BJ (cell line): Measurements from ENCODE around the gene MSL3B.

ENCODE experiments used
- CTCF ChIA-PET: fragments of 350-600 bp; formaldehyde crosslinking; extraction: SDS; loops from one replicate; lab custom pipeline; 2021; ENCODE audit warnings: antibody characterized with exemption, inconsistent platforms; lab: Yijun Ruan, JAX
- POLR2A ChIA-PET: fragments of 300-600 bp; sonication (Branson Sonifier 250); formaldehyde crosslinking; extraction: SDS; loops from one replicate; lab custom pipeline; 2021; ENCODE audit warnings: antibody characterized with exemption; lab: Charles Lee
- DNase-seq: peaks from one replicate; pipeline ENCODE4 v3.0.0-alpha.2; 2011; ENCODE audit warnings: low read depth
- H3K27me3 ChIP-seq: 2 replicates; pipeline ENCODE4 v1.6.0; 2011; ENCODE audit warnings: low read length; ENCODE audit not compliant: control insufficient read depth, insufficient read depth
- H3K36me3 ChIP-seq: 2 replicates; pipeline ENCODE4 v1.5.1; 2011; ENCODE audit warnings: low read length; ENCODE audit not compliant: control insufficient read depth, insufficient read depth
- H3K4me3 ChIP-seq: 2 replicates; pipeline ENCODE4 v1.5.1; 2011; ENCODE audit warnings: low read depth, mild to moderate bottlenecking, control low read depth, low read length
- TF ChIP-seq, protein P1 (sequence below): IDR thresholded peaks from 2 replicates; pipeline ENCODE4 v1.5.1; 2011; ENCODE audit warnings: low read depth, mild to moderate bottlenecking, control low read depth, inconsistent platforms, low read length, moderate library complexity; ENCODE audit not compliant: insufficient read depth

The MSL3B gene

DNA sequence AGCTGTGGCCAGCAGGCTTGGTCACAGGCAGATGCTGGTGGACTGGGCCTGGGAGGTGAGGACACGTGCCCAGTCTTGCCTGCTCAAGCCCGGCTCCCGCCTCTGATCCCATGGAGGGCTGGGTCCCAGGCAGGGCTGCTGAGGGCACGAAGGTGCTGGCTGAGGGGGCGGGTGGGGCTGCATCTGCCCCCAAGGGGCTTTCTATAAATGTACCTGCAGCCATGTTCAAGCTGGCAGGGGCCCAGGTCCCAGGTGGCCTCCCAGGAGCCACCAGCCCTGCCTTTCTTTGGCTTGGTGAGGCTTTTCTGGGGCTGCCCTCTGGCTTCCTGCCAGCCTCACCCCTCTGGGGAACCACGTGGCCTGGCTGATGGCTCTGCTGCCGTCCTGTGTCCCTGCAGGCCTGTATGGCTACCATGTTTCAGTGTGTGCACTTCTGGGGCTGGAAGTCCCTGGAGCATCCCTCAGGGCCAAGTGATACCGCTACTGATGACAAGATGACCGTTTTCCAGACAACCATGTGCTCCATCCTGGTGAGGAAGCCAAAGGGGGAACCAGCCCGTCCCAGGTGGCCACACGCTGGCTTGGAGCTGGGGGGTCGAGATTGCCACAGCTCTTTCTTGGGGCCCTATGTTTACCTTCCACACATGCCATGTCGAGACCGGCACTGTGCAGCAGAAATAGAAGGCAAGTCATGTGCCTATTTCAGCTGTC is 37.0 kb downstream of the MSL3B start:
- no peak overlapping the region for H3K4me3 ChIP-seq
- H3K36me3 ChIP-seq, result no peaks in the 10 kb centered on the region
- DNase-seq, result no peak
- CTCF ChIA-PET, result no interaction called here
- H3K27me3 ChIP-seq, result no peaks in the 10 kb centered on the region
- POLR2A ChIA-PET, result no interaction called here
- TF ChIP-seq, protein P1, sequence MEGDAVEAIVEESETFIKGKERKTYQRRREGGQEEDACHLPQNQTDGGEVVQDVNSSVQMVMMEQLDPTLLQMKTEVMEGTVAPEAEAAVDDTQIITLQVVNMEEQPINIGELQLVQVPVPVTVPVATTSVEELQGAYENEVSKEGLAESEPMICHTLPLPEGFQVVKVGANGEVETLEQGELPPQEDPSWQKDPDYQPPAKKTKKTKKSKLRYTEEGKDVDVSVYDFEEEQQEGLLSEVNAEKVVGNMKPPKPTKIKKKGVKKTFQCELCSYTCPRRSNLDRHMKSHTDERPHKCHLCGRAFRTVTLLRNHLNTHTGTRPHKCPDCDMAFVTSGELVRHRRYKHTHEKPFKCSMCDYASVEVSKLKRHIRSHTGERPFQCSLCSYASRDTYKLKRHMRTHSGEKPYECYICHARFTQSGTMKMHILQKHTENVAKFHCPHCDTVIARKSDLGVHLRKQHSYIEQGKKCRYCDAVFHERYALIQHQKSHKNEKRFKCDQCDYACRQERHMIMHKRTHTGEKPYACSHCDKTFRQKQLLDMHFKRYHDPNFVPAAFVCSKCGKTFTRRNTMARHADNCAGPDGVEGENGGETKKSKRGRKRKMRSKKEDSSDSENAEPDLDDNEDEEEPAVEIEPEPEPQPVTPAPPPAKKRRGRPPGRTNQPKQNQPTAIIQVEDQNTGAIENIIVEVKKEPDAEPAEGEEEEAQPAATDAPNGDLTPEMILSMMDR, result no peak

DNA sequence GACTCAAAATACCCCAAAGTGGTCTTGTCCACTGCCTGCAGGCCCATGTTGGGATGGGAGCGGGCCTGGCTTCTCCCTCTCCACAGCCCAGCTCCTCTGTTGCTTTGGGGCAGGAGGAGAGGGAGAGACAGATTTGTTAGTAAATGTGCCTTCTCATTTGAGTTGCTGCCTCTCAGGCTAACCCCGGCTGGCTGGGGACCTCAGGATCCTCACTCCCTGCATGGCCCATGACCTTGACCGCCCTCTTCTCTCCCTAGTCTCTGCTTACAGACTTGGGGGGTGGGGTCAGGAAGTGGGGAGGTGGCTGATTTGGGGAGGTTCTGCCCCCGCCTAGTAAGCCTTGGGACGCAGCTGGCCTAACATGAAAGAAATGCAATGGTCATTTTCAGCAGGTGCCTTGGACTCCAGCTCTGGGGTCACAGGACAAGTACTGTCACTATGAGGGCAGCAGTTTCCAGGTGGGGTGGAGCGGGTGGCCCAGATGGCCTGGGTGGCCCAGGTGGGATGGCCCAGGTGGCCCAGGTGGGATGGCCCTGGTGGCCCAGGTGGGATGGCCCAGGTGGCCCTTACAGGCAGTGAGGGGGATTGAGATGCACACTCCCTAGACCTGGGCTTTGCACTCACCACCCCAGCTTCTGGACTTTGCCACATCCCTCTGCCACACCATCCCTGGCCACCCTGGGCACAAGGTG is 37.9 kb downstream of the MSL3B start:
- TF ChIP-seq, protein P1, result no peak
- Histone ChIP-seq H3K4me3 (no peak overlapping the region), H3K27me3 (no peaks in the 10 kb centered on the region), H3K36me3 (no peaks in the 10 kb centered on the region)
- ChIA-PET POLR2A (no interaction called here), CTCF (no interaction called here)
- DNase-seq, result no peak

DNA sequence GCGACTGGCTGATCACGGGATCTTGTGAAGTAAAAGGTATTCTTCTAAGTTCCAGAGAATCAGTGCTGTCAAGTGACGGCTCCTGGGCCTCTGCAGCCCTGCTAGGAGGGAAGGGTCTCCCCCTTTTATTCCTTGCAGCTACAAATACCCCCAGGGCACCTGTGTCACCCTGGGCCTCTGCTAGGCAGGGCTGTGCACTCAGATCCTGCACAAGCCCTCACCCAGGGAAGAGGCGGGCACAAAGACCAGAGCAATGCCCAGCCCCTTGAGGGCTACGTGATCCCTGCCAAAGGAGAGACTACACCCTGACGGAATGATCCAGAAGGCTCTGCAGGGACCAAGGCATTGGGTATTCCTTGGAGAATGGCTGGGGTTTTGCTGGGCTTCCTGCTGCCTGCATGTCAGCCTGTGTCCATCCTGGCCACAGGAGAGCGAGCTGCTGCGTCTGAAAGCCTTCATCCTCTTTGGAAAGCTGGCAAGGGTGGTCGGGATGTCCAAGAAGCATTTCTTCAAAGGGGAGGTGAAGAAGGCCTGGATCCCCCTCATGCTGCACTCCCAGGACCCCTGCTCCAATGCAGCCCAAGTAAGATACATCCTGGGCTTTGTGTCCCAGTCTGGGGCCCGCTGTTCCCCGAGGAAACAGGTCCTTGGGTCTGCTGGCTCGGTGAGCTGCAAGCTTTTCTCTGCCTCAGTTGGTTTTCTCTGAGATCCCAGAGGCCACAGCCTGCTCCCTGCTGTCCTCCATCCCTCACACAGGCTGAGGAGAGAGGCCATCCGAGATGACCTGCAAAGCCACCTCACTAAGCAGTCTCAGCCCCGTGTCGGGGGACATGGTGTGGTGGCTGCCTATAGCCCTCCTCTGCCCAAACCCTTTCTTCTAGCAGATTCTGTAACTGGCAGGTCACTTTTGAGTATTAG is 38.7 kb downstream of the MSL3B start:
- Histone ChIP-seq H3K36me3 (no peaks in the 10 kb centered on the region), H3K4me3 (no peak overlapping the region), H3K27me3 (no peaks in the 10 kb centered on the region)
- no peak for DNase-seq
- ChIA-PET POLR2A (no interaction called here), CTCF (no interaction called here)
- TF ChIP-seq, protein P1, result no peak

DNA sequence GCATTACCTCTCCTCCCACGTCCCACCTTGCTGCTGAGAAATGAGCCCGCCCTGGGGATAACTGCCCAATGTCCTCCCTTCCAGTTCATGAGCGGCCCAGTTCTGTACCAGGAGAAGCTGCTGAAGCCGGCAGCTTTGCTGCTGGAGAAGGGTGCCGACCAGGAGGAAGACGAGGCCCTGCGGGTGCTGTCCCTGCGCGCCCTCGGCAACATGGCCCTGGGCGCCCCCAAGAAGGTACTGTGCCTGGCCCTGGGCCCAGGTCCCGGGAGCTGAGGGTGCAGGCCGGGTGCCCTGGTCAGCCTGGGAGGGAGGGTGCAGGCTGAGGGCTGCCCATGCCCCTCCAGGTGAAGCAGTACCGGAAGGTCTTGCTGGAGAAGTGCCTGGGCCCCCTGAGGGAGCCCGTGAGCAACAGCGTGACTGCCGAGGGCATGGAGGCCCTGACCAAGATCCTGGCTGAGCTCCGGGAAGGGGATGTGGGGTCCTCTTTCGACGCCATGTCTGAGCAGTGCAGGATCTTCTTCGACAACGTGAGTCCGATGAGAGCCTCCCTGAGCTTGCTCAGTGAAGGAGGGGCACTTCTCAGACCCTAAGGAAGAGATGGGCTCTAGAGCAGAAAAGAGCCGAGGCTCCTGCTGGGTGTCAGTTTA is 39.5 kb downstream of the MSL3B start:
- ChIA-PET POLR2A (no interaction called here), CTCF (no interaction called here)
- no peak for DNase-seq
- Histone ChIP-seq H3K27me3 (no peaks in the 10 kb centered on the region), H3K36me3 (no peaks in the 10 kb centered on the region), H3K4me3 (no peak overlapping the region)
- TF ChIP-seq, protein P1, result no peak
